H9 (cell line): ENCODE measurements around the gene DDO. TPM values are rescaled to one million over a fixed set of nuclear protein-coding genes. Genes with fewer than 3 reads are reported as not detected.

Experiments
- DNase-seq: peaks from one replicate; pipeline ENCODE4 v3.0.0-alpha.2; 2017
- H2AFZ ChIP-seq: one replicate; pipeline ENCODE4 v1.6.1; 2013; ENCODE audit warnings: mild to moderate bottlenecking, low read length, control low read depth, moderate library complexity
- H2AK5ac ChIP-seq: 2 replicates; pipeline ENCODE4 v1.6.1; 2013; ENCODE audit warnings: low read length, control low read depth, mixed read lengths; ENCODE audit not compliant: insufficient read length
- H2BK120ac ChIP-seq: one replicate; pipeline ENCODE4 v1.6.1; 2013; ENCODE audit warnings: low read depth, mild to moderate bottlenecking, low read length, control low read depth, inconsistent platforms; ENCODE audit not compliant: poor library complexity, severe bottlenecking
- H2BK12ac ChIP-seq: 2 replicates; pipeline ENCODE4 v1.6.1; 2013; ENCODE audit warnings: low read length, control low read depth, mixed read lengths, low read depth; ENCODE audit not compliant: insufficient read length
- H2BK15ac ChIP-seq: 2 replicates; pipeline ENCODE4 v1.6.1; 2013; ENCODE audit warnings: low read depth, low read length, control low read depth
- H2BK20ac ChIP-seq: one replicate; pipeline ENCODE4 v1.6.1; 2013; ENCODE audit warnings: low read depth, mild to moderate bottlenecking, low read length, control low read depth, inconsistent platforms; ENCODE audit not compliant: poor library complexity, severe bottlenecking
- H2BK5ac ChIP-seq: 2 replicates; pipeline ENCODE4 v1.6.1; 2013; ENCODE audit warnings: low read length, control low read depth, mixed read lengths; ENCODE audit not compliant: insufficient read length
- H3K14ac ChIP-seq: 2 replicates; pipeline ENCODE4 v1.6.1; 2013; ENCODE audit warnings: low read length, control low read depth; ENCODE audit not compliant: insufficient read depth
- H3K18ac ChIP-seq: 2 replicates; pipeline ENCODE4 v1.6.1; 2013; ENCODE audit warnings: low read depth, mild to moderate bottlenecking, mixed read lengths, low read length, control low read depth; ENCODE audit not compliant: insufficient read length
- H3K23ac ChIP-seq: 2 replicates; pipeline ENCODE4 v1.6.1; 2013; ENCODE audit warnings: low read length, control low read depth, mixed read lengths, low read depth; ENCODE audit not compliant: insufficient read length
- H3K23me2 ChIP-seq: 2 replicates; pipeline ENCODE4 v1.6.1; 2013; ENCODE audit warnings: low read depth, mild to moderate bottlenecking, mixed read lengths, low read length, control low read depth; ENCODE audit not compliant: insufficient read length, poor library complexity, severe bottlenecking
- H3K27ac ChIP-seq: 2 replicates; pipeline ENCODE4 v1.5.1; 2013; ENCODE audit warnings: low read length, control low read depth, mixed read lengths, low read depth; ENCODE audit not compliant: insufficient read length
- H3K27me3 ChIP-seq: 2 replicates; pipeline ENCODE4 v1.6.1; 2013; ENCODE audit warnings: low read length, control low read depth, inconsistent platforms; ENCODE audit not compliant: insufficient read depth
- H3K4ac ChIP-seq: 2 replicates; pipeline ENCODE4 v1.6.1; 2013; ENCODE audit warnings: low read depth, mild to moderate bottlenecking, control low read depth, inconsistent platforms, low read length, moderate library complexity
- H3K4me1 ChIP-seq: 2 replicates; pipeline ENCODE4 v1.6.1; 2013; ENCODE audit warnings: low read length, control low read depth, inconsistent platforms; ENCODE audit not compliant: insufficient read depth
- H3K4me2 ChIP-seq: 2 replicates; pipeline ENCODE4 v1.6.1; 2013; ENCODE audit warnings: low read length, control low read depth, mixed read lengths; ENCODE audit not compliant: insufficient read length, insufficient read depth
- H3K56ac ChIP-seq: 2 replicates; pipeline ENCODE4 v1.6.1; 2013; ENCODE audit warnings: low read depth, mild to moderate bottlenecking, mixed read lengths, low read length, control low read depth; ENCODE audit not compliant: insufficient read length
- H3K79me1 ChIP-seq: 2 replicates; pipeline ENCODE4 v1.6.1; 2013; ENCODE audit warnings: low read depth, mild to moderate bottlenecking, moderate library complexity, low read length, control low read depth, inconsistent platforms; ENCODE audit not compliant: insufficient read depth, poor library complexity, severe bottlenecking
- H3K79me2 ChIP-seq: 2 replicates; pipeline ENCODE4 v1.6.1; 2013; ENCODE audit warnings: low read length, control low read depth, inconsistent platforms; ENCODE audit not compliant: insufficient read depth
- H3K9ac ChIP-seq: 2 replicates; pipeline ENCODE4 v1.6.1; 2013; ENCODE audit warnings: low read length, control low read depth, mixed read lengths; ENCODE audit not compliant: insufficient read length; ENCODE audit errors: extremely low read depth
- H3K9me3 ChIP-seq: one replicate; pipeline ENCODE4 v1.6.1; 2013; ENCODE audit warnings: low read depth, low read length, inconsistent platforms; ENCODE audit not compliant: control insufficient read depth
- H3T11ph ChIP-seq: one replicate; pipeline ENCODE4 v1.6.1; 2013; ENCODE audit warnings: mild to moderate bottlenecking, low read length, control low read depth, inconsistent platforms
- H4K20me1 ChIP-seq: one replicate; pipeline ENCODE4 v1.6.1; 2013; ENCODE audit not compliant: control insufficient read depth, insufficient read length, insufficient read depth
- H4K5ac ChIP-seq: 2 replicates; pipeline ENCODE4 v1.6.1; 2013; ENCODE audit warnings: low read depth, mild to moderate bottlenecking, mixed read lengths, low read length, control low read depth; ENCODE audit not compliant: insufficient read length
- H4K8ac ChIP-seq: replicated peaks from 2 replicates; pipeline ENCODE4 v1.6.1; 2013; ENCODE audit warnings: low read length, control low read depth, mixed read lengths, low read depth; ENCODE audit not compliant: insufficient read length
- H4K91ac ChIP-seq: 2 replicates; pipeline ENCODE4 v1.6.1; 2013; ENCODE audit warnings: low read depth, mild to moderate bottlenecking, moderate library complexity, mixed read lengths, low read length, control low read depth; ENCODE audit not compliant: insufficient read length
- H3K27ac Mint-ChIP-seq, 3 experiments: 2 replicates in 2 of 3; 3 replicates in 1 of 3; pipeline ENCODE4 v1.8.0; 2020 to 2021; ENCODE audit warnings: mixed read lengths in 3 of 3, mild to moderate bottlenecking in 1 of 3, moderate library complexity in 1 of 3
- H3K27me3 Mint-ChIP-seq: 2 replicates; pipeline ENCODE4 v1.8.0; 2021; ENCODE audit warnings: low read depth, mild to moderate bottlenecking, moderate library complexity, mixed read lengths
- H3K36me3 Mint-ChIP-seq, 3 experiments: 2 replicates in 2 of 3; 3 replicates in 1 of 3; pipeline ENCODE4 v1.8.0; 2020 to 2021; ENCODE audit warnings: low read depth in 3 of 3, mixed read lengths in 3 of 3; ENCODE audit not compliant: insufficient read depth in 1 of 3
- H3K4me1 Mint-ChIP-seq, 2 experiments: 2 replicates each; pipeline ENCODE4 v1.8.0; 2020; ENCODE audit warnings: mixed read lengths in 2 of 2
- H3K4me3 Mint-ChIP-seq, 2 experiments: 2 replicates in 1 of 2; 3 replicates in 1 of 2; pipeline ENCODE4 v1.8.0; 2020 to 2021; ENCODE audit warnings: mild to moderate bottlenecking in 2 of 2, mixed read lengths in 2 of 2, moderate library complexity in 1 of 2
- H3K9me3 Mint-ChIP-seq, 2 experiments: 2 replicates in 1 of 2; 3 replicates in 1 of 2; pipeline ENCODE4 v1.8.0; 2020; ENCODE audit warnings: mild to moderate bottlenecking in 2 of 2, mixed read lengths in 2 of 2, moderate library complexity in 1 of 2
- CTCF ChIP-seq: fragments of 200-600 bp; sonication (generic); conservative IDR thresholded peaks from 3 replicates; pipeline ENCODE4 v1.8.0; 2021; ENCODE audit warnings: antibody characterized with exemption, mild to moderate bottlenecking
- WGBS: extraction: QIAGEN DNeasy Blood & Tissue Kit; methylation state at CpG from one replicate; pipeline ENCODE4 v1.1.7; 2013; ENCODE audit warnings: missing lambda C conversion rate, low lambda C conversion rate, mixed read lengths; ENCODE audit not compliant: insufficient read length; ENCODE audit errors: extremely low coverage; 5-methylcytosine and 5-hydroxymethylcytosine counted together
- total RNA-seq: library from RNA; stranded (reverse); gene quantifications from 2 replicates; pipeline ENCODE4 v1.2.1, GENCODE V29; 2021

The DDO gene
- total RNA-seq, 1 experiment from 2014 or later: not detected

GRCh38 chr6:110448846-110449540, 33.6 kb upstream of the DDO start:
- H3K14ac ChIP-seq: no peak overlapping the region
- H3K4me1 Mint-ChIP-seq: peaks cover 0 to 6% of the 10 kb centered on the region in 2 experiments; a peak in 2 of 4 replicates
- H3K9me3 Mint-ChIP-seq: peaks cover 0 to 2% of the 10 kb centered on the region in 2 experiments; a peak in 1 of 5 replicates
- no peaks in the 10 kb centered on the region for H3K27me3 ChIP-seq
- no peak overlapping the region for H4K91ac ChIP-seq
- DNase-seq: no peak
- H3K36me3 Mint-ChIP-seq: no peaks in the 10 kb centered on the region; a peak in 1 of 7 replicates
- H3K9me3 ChIP-seq: no peaks in the 10 kb centered on the region
- no peak overlapping the region for H2AK5ac ChIP-seq
- no peaks in the 10 kb centered on the region; the same call in 1 of the 2 replicates for H3K27me3 Mint-ChIP-seq
- H3K4ac ChIP-seq: no peak overlapping the region
- H4K8ac ChIP-seq: no peak overlapping the region
- no peak overlapping the region for H3K4me3 Mint-ChIP-seq
- no peak overlapping the region for H2BK12ac ChIP-seq
- no peaks in the 10 kb centered on the region for H3K79me1 ChIP-seq
- H4K20me1 ChIP-seq: no peaks in the 10 kb centered on the region
- H2BK20ac ChIP-seq: no peak overlapping the region
- WGBS: no CpG with 5 or more reads among the region's 4 CpGs
- no peaks in the 10 kb centered on the region for H3K4me1 ChIP-seq
- H2AFZ ChIP-seq: no peak overlapping the region
- TF ChIP-seq CTCF: no peak
- no peak overlapping the region for H4K5ac ChIP-seq
- H3K79me2 ChIP-seq: no peaks in the 10 kb centered on the region
- no peaks in the 10 kb centered on the region for H3K23me2 ChIP-seq
- H2BK15ac ChIP-seq: no peak overlapping the region
- no peak overlapping the region for H2BK120ac ChIP-seq
- H3K27ac ChIP-seq: no peak overlapping the region
- no peak overlapping the region for H3K23ac ChIP-seq
- H3K27ac Mint-ChIP-seq: no peak overlapping the region
- no peak overlapping the region for H3K18ac ChIP-seq
- no peak overlapping the region for H3K9ac ChIP-seq
- H3K4me2 ChIP-seq: no peak overlapping the region
- H3T11ph ChIP-seq: no peak overlapping the region
- no peak overlapping the region for H2BK5ac ChIP-seq
- no peak overlapping the region for H3K56ac ChIP-seq
